HEK293 (cell line): ENCODE data around the gene GLIPR1.

Experiments
- CTCF ChIA-PET: fragments of 350-600 bp; formaldehyde crosslinking; extraction: SDS; loops from one replicate; lab custom pipeline; 2021; ENCODE audit warnings: antibody characterized with exemption; lab: Yijun Ruan, JAX
- POLR2A ChIA-PET: fragments of 300-600 bp; formaldehyde crosslinking; extraction: SDS; loops from one replicate; lab custom pipeline; 2020; ENCODE audit warnings: antibody characterized with exemption, inconsistent platforms; lab: Yijun Ruan, JAX
- H3K27ac ChIP-seq: fragments of 200-500 bp; sonication (Bioruptor generic); 2 replicates; pipeline ENCODE4 v1.5.1; 2014; ENCODE audit warnings: low read depth, low read length, control low read depth, inconsistent platforms; ENCODE audit errors: extremely low read depth
- H3K36me3 ChIP-seq, 2 experiments: fragments of 200-500 bp in 1 of 2; sonication (Bioruptor generic) in 1 of 2; 1 replicate in 1 of 2; 2 replicates in 1 of 2; pipeline ENCODE4 v1.5.1; 2014 to 2017; ENCODE audit warnings: inconsistent platforms in 2 of 2, low read length in 2 of 2; ENCODE audit not compliant: control insufficient read depth in 2 of 2, insufficient read depth in 1 of 2
- H3K4me1 ChIP-seq: fragments of 200-500 bp; sonication (Bioruptor generic); 2 replicates; pipeline ENCODE4 v1.5.1; 2014; ENCODE audit warnings: mild to moderate bottlenecking, low read length, inconsistent platforms; ENCODE audit not compliant: control insufficient read depth, insufficient read depth
- H3K4me3 ChIP-seq: 2 replicates; pipeline ENCODE4 v1.5.1; 2011; ENCODE audit warnings: low read depth, mild to moderate bottlenecking, control low read depth, low read length, moderate library complexity
- H3K9me3 ChIP-seq: fragments of 200-500 bp; sonication (Bioruptor generic); 2 replicates; pipeline ENCODE4 v1.5.1; 2014; ENCODE audit warnings: low read depth, low read length, inconsistent platforms; ENCODE audit not compliant: control insufficient read depth, insufficient read depth
- HOXA7 ChIP-seq: sonication (generic); formaldehyde crosslinking; IDR thresholded peaks from 2 replicates; pipeline ENCODE4 v1.8.1; 2022; ENCODE audit warnings: missing genetic modification reagents, borderline replicate concordance
- KLF17 ChIP-seq: fragments of 450-650 bp; formaldehyde crosslinking; IDR thresholded peaks from 2 replicates; pipeline ENCODE4 v1.5.1; 2016; ENCODE audit warnings: missing biosample characterization, missing genetic modification characterization
- KLF7 ChIP-seq: fragments of 450-650 bp; formaldehyde crosslinking; IDR thresholded peaks from 2 replicates; pipeline ENCODE4 v1.5.1; 2016; ENCODE audit warnings: missing biosample characterization, missing genetic modification characterization, borderline replicate concordance
- KLF9 ChIP-seq: fragments of 450-650 bp; formaldehyde crosslinking; IDR thresholded peaks from 2 replicates; pipeline ENCODE4 v1.5.1; 2016; ENCODE audit warnings: missing biosample characterization, missing genetic modification characterization, low read depth
- MYNN ChIP-seq: fragments of 450-650 bp; formaldehyde crosslinking; IDR thresholded peaks from 2 replicates; pipeline ENCODE4 v1.5.1; 2016; ENCODE audit warnings: missing biosample characterization, missing genetic modification characterization, borderline replicate concordance
- OSR2 ChIP-seq: fragments of 450-650 bp; formaldehyde crosslinking; IDR thresholded peaks from 2 replicates; pipeline ENCODE4 v1.5.1; 2016; ENCODE audit warnings: missing biosample characterization, missing genetic modification characterization
- PATZ1 ChIP-seq: fragments of 450-650 bp; formaldehyde crosslinking; IDR thresholded peaks from 2 replicates; pipeline ENCODE4 v1.5.1; 2016; ENCODE audit warnings: missing biosample characterization, missing genetic modification characterization
- TSHZ1 ChIP-seq: fragments of 450-650 bp; formaldehyde crosslinking; IDR thresholded peaks from 2 replicates; pipeline ENCODE4 v1.5.1; 2016; ENCODE audit warnings: missing biosample characterization, missing genetic modification characterization, borderline replicate concordance
- YY1 ChIP-seq: fragments of 450-650 bp; formaldehyde crosslinking; IDR thresholded peaks from 2 replicates; pipeline ENCODE4 v1.5.1; 2018; ENCODE audit warnings: missing biosample characterization, missing genetic modification characterization
- ZBTB17 ChIP-seq: fragments of 450-650 bp; formaldehyde crosslinking; IDR thresholded peaks from 2 replicates; pipeline ENCODE4 v1.5.1; 2016; ENCODE audit warnings: missing biosample characterization, missing genetic modification characterization
- ZFHX2 ChIP-seq: fragments of 450-650 bp; formaldehyde crosslinking; conservative IDR thresholded peaks from 2 replicates; pipeline ENCODE4 v1.5.1; 2016; ENCODE audit warnings: missing biosample characterization, missing genetic modification characterization
- ZFP3 ChIP-seq: fragments of 450-650 bp; formaldehyde crosslinking; IDR thresholded peaks from 2 replicates; pipeline ENCODE4 v1.5.1; 2016; ENCODE audit warnings: low read depth, missing biosample characterization, missing genetic modification characterization
- ZNF138 ChIP-seq: fragments of 450-650 bp; formaldehyde crosslinking; IDR thresholded peaks from 2 replicates; pipeline ENCODE4 v1.5.1; 2016; ENCODE audit warnings: missing biosample characterization, missing genetic modification characterization, borderline replicate concordance
- ZNF184 ChIP-seq: fragments of 450-650 bp; IDR thresholded peaks from 2 replicates; pipeline ENCODE4 v1.5.1; 2018; ENCODE audit warnings: missing biosample characterization, mild to moderate bottlenecking, missing genetic modification characterization
- ZNF26 ChIP-seq: fragments of 450-650 bp; formaldehyde crosslinking; IDR thresholded peaks from 2 replicates; pipeline ENCODE4 v1.5.1; 2016; ENCODE audit warnings: missing biosample characterization, missing genetic modification characterization
- ZNF394 ChIP-seq: fragments of 450-650 bp; formaldehyde crosslinking; IDR thresholded peaks from 2 replicates; pipeline ENCODE4 v1.5.1; 2016; ENCODE audit warnings: missing biosample characterization, missing genetic modification characterization, mild to moderate bottlenecking, moderate library complexity, borderline replicate concordance
- ZNF423 ChIP-seq: fragments of 450-650 bp; formaldehyde crosslinking; IDR thresholded peaks from 2 replicates; pipeline ENCODE4 v1.5.1; 2016; ENCODE audit warnings: missing biosample characterization, missing genetic modification characterization
- ZNF510 ChIP-seq: fragments of 450-650 bp; formaldehyde crosslinking; IDR thresholded peaks from 2 replicates; pipeline ENCODE4 v1.5.1; 2018; ENCODE audit warnings: mild to moderate bottlenecking, missing genetic modification characterization, missing biosample characterization; ENCODE audit not compliant: insufficient replicate concordance
- ZNF521 ChIP-seq: fragments of 450-650 bp; formaldehyde crosslinking; IDR thresholded peaks from 2 replicates; pipeline ENCODE4 v1.5.1; 2017; ENCODE audit warnings: missing biosample characterization, mild to moderate bottlenecking, missing genetic modification characterization
- ZNF560 ChIP-seq: fragments of 450-650 bp; formaldehyde crosslinking; IDR thresholded peaks from 2 replicates; pipeline ENCODE4 v1.5.1; 2017; ENCODE audit warnings: missing biosample characterization, missing genetic modification characterization, borderline replicate concordance
- ZNF585B ChIP-seq: fragments of 450-650 bp; formaldehyde crosslinking; IDR thresholded peaks from 2 replicates; pipeline ENCODE4 v1.5.1; 2016; ENCODE audit warnings: missing biosample characterization, missing genetic modification characterization
- ZNF660 ChIP-seq: fragments of 450-650 bp; IDR thresholded peaks from 2 replicates; pipeline ENCODE4 v1.5.1; 2018; ENCODE audit warnings: missing biosample characterization, mild to moderate bottlenecking, missing genetic modification characterization
- ZNF664 ChIP-seq: fragments of 450-650 bp; formaldehyde crosslinking; IDR thresholded peaks from 2 replicates; pipeline ENCODE4 v1.5.1; 2016; ENCODE audit warnings: missing biosample characterization, missing genetic modification characterization
- ZNF768 ChIP-seq: fragments of 450-650 bp; formaldehyde crosslinking; IDR thresholded peaks from 2 replicates; pipeline ENCODE4 v1.5.1; 2018; ENCODE audit warnings: missing biosample characterization, mild to moderate bottlenecking, missing genetic modification characterization

GLIPR1 gene

GRCh38 chr12:75476071-75476470 is 4.5 kb upstream of the GLIPR1 start (continued):
- TF ChIP-seq ZNF664 (no peak), ZNF510 (tag by site-specific recombination) (no peak), ZBTB17 (tag by site-specific recombination) (no peak)

- H3K9me3 ChIP-seq: no peaks in the 10 kb centered on the region
- H3K27ac ChIP-seq: no peak overlapping the region
- no peak overlapping the region for H3K4me3 ChIP-seq
- no peaks in the 10 kb centered on the region for H3K4me1 ChIP-seq
- ChIA-PET POLR2A (no interaction called here), CTCF (interaction anchor here (0.6 to 0.8 kb wide), 2 partner anchors 9 to 79 kb away, joined by 3 read pairs; no protein-coding TSS in a partner anchor)
- no peaks in the 10 kb centered on the region for H3K36me3 ChIP-seq
- TF ChIP-seq ZFP3: no peak
- no peak for TF ChIP-seq ZNF510 (tag by site-specific recombination)
- no peak for TF ChIP-seq ZNF664
- no peak for TF ChIP-seq ZNF26
- no peak for TF ChIP-seq ZNF138 (tag by site-specific recombination)
- no peak for TF ChIP-seq HOXA7 (CRISPR knock-in tag)
- no peak for TF ChIP-seq MYNN
- TF ChIP-seq ZNF768 (tag by site-specific recombination): no peak
- TF ChIP-seq KLF17: no peak
- TF ChIP-seq ZNF660 (tag by site-specific recombination): no peak
- TF ChIP-seq ZNF184: no peak
- no peak for TF ChIP-seq OSR2 (tag by site-specific recombination)
Observed at GRCh38 chr12:75477137-75477536, 3.4 kb upstream of the GLIPR1 start.

GRCh38 chr12:75478116-75478794 is 2.3 kb upstream of the GLIPR1 start:
- H3K4me3 ChIP-seq: no peak overlapping the region
- H3K4me1 ChIP-seq: 0 out of 2 replicates have a peak, but pooled peaks cover 5% of the 10 kb centered on the region
- TF ChIP-seq KLF9 (tag by site-specific recombination): no peak
- no peak for TF ChIP-seq ZNF394 (tag by site-specific recombination)
- TF ChIP-seq ZNF560 (tag by site-specific recombination): no peak
- TF ChIP-seq TSHZ1 (tag by site-specific recombination): no peak
- TF ChIP-seq HOXA7 (CRISPR knock-in tag): no peak
- TF ChIP-seq PATZ1 (tag by site-specific recombination): no peak
- no peak for TF ChIP-seq ZNF423 (tag by site-specific recombination)
- no peak for TF ChIP-seq ZNF510 (tag by site-specific recombination)
- no peak for TF ChIP-seq ZFHX2
- TF ChIP-seq ZNF660 (tag by site-specific recombination): no peak
- TF ChIP-seq ZNF585B: no peak
- TF ChIP-seq ZNF521 (tag by site-specific recombination): no peak
- no peak for TF ChIP-seq KLF7 (tag by site-specific recombination)
- no peak for TF ChIP-seq YY1 (tag by site-specific recombination)
- H3K27ac ChIP-seq: no peak overlapping the region
- no peaks in the 10 kb centered on the region for H3K36me3 ChIP-seq
- H3K9me3 ChIP-seq: no peaks in the 10 kb centered on the region
- ChIA-PET POLR2A (no interaction called here), CTCF (no interaction called here)
